Loucy (cell line): ENCODE data around the gene ADRM1.

Experiments used
- CTCF ChIP-seq: fragments of 200-600 bp; sonication (generic); conservative IDR thresholded peaks from 2 replicates; pipeline ENCODE4 v1.5.1; 2014; ENCODE audit warnings: mild to moderate bottlenecking, antibody characterized with exemption, low read length
- EZH2phosphoT487 ChIP-seq: fragments of 200-600 bp; IDR thresholded peaks from 2 replicates; pipeline ENCODE4 v1.6.1; 2018; ENCODE audit warnings: antibody characterized with exemption, mild to moderate bottlenecking, moderate library complexity, borderline replicate concordance

GRCh38 chr20:62287759-62288534, 14.8 kb upstream of the ADRM1 start:
- TF ChIP-seq CTCF = no peak
- no peak for TF ChIP-seq EZH2phosphoT487
